Measurements from ENCODE around the gene TBX3.

The TBX3 gene

GRCh38 chr12:114636723-114637480, 47.1 kb downstream of the TBX3 start:
- in situ Hi-C loops (cut with MboI; ENCODE audit: low sequenced_read_pairs) = no loop called here

GRCh38 chr12:114631242-114631641, 52.7 kb downstream of the TBX3 start:
- in situ Hi-C loops (cut with MboI; ENCODE audit: low sequenced_read_pairs) = no loop called here

- in situ Hi-C loops (cut with MboI; ENCODE audit: low sequenced_read_pairs) = no loop called here
These were observed 55.8 kb downstream of the TBX3 start for GRCh38 chr12:114628199-114628598.

GRCh38 chr12:114627393-114627792, 56.6 kb downstream of the TBX3 start:
- in situ Hi-C loops (cut with MboI; ENCODE audit: low sequenced_read_pairs) = no loop called here

- in situ Hi-C loops (cut with MboI; ENCODE audit: low sequenced_read_pairs) = no loop called here
These were observed 58.6 kb downstream of the TBX3 start for GRCh38 chr12:114625294-114625851.

- in situ Hi-C loops (cut with MboI; ENCODE audit: low sequenced_read_pairs) = no loop called here
These were observed 60.2 kb downstream of the TBX3 start for GRCh38 chr12:114623737-114624136.
